Prostate gland (tissue), 1 donor: ENCODE results near the gene KIAA0753.

ENCODE experiments used
- POLR2A ChIP-seq: fragments of 450-650 bp; IDR thresholded peaks from one replicate; pipeline ENCODE4 v1.6.1; 2016; ENCODE audit warnings: antibody characterized with exemption, mild to moderate bottlenecking
- POLR2AphosphoS5 ChIP-seq: sonication (generic); formaldehyde crosslinking; IDR thresholded peaks from one replicate; pipeline ENCODE4 v1.6.1; 2017; ENCODE audit warnings: antibody characterized with exemption

DNA sequence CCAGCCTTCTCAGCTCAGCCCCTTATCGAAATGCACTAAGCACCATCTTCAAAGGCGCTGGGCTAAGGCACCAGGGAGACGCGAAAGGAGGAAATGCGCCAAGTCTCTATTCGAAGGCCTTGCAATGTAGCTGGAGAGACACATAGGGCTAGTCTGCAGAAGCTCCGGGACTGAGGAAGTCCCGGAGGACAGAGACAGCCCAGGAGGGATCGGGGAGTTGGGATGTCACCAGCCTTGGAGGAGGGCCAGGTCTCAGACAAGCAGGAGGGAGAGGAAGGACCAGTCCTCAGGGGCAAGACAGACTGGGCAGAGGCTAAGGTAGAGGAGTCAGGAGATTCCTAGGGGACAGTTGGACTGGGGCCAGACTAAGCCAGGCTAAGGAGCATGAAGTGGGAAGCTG lies 19.6 kb upstream of the KIAA0753 start:
- no peak for TF ChIP-seq POLR2AphosphoS5
- no peak for TF ChIP-seq POLR2A
